HTR-8/SVneo (cell line): Measurements from ENCODE around the gene ORAI1.
"Not testable (repeated sequence)": the region's sequence is repeated elsewhere in the genome, so short reads cannot be mapped to it uniquely, and the experiment has no call there.

Experiments
- DNase-seq: peaks from one replicate; pipeline ENCODE4 v3.0.0; 2011; ENCODE audit warnings: low spot score, mixed read lengths; ENCODE audit not compliant: insufficient read length
- FAIRE-seq: peaks from 2 replicates; lab custom pipeline; 2011; peaks lifted over from hg19 to GRCh38; lab: Jason Lieb, UNC

Gene ORAI1

DNA sequence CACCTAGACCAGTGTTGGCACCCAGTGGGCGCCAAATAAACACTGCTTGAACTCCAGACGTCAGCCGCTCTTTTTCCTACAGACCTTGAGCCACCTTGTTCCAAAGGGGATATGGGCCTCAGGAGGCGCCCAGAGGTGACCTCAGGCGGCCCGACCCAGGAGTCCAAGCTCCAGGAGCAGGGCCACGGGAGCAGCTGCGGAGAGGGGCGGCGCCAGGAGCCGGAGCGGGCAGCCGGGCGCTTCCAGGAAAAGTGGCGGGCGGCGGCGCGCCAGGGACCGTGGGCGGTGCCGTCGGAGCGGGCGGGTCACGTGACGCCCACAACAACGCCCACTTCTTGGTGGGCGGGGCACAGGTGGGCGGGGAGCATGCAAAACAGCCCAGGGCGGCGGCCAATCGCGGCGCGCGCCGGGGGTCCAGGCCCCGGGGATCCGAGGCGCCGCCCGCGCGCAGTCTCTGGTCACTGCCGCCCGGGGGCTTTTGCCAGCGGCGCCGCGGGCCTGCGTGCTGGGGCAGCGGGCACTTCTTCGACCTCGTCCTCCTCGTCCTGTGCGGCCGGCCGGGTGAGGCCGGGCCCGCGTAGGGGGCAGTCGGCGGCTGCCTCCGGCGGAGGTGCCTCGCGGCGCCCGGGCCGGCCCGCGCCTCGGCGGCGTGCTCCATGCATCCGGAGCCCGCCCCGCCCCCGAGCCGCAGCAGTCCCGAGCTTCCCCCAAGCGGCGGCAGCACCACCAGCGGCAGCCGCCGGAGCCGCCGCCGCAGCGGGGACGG is at the start of gene ORAI1:
TSS of gene ORAI1 (plus strand) at position 444 of the 766 bp plus-strand sequence.
- no peak for FAIRE-seq
- DNase-seq = peak; percentile 93

DNA sequence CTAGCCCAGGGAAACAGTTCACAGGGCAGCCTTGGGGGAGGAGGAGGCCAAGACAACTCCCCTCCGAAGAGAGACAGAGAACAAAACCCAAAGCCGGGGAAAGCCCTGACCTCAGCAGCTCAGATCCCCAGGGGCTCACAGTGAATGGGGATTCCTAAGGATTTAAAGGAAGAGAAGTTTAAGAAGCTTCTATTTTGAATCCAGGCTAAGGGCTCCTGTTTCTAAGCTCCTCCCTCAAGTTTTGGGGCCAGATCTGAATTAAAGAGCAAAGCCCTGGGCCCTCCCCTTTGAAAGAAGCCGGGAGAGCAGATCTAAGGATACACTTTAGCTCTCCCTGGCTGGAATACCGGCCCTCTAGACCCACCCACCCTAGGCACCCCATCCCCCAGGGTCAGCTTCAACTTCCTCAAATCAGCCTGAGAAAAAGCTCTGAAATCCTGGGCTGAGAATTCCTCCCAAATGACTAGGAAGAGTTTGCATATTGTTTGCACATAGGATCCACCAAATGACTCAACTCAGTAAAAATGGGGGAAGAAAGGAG is 49.4 kb upstream of the ORAI1 start:
- FAIRE-seq (no peak), DNase-seq (no peak)

DNA sequence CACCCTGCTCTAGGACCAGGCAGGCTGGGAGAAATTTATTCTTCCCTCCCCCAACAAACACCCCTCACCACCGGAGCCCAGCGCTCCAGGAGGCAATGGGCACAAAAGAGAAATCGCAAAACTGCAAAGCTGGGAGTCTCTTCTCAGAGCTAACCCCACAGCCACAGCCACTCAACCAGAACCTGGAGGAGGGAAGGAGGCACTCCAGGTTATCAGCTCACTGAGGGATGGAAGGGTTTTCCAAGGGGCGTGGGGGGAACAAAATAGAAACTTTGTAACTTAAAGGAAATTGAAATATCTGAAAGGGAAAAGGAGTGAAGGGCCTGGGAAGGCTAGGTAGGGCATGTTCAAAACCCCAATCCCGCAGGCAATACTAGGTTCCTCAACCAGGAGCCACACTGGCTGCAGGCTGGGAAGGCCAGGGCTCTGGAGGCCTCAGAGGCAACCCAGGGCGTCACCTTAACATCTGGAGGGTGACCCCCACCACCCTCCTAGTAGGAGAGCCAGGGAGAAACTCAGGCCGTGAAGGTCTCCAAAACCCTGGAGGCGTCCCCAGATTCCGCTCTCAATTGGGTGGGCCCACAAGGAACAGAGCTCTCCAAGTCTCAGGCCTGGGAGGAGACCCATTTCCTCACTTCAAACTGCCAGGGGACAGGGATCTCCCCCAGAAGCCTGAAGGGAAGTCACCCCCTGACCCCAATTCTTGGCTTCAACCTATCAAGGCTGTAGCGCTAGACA is 48.7 kb upstream of the ORAI1 start:
- FAIRE-seq (no peak), DNase-seq (no peak)

DNA sequence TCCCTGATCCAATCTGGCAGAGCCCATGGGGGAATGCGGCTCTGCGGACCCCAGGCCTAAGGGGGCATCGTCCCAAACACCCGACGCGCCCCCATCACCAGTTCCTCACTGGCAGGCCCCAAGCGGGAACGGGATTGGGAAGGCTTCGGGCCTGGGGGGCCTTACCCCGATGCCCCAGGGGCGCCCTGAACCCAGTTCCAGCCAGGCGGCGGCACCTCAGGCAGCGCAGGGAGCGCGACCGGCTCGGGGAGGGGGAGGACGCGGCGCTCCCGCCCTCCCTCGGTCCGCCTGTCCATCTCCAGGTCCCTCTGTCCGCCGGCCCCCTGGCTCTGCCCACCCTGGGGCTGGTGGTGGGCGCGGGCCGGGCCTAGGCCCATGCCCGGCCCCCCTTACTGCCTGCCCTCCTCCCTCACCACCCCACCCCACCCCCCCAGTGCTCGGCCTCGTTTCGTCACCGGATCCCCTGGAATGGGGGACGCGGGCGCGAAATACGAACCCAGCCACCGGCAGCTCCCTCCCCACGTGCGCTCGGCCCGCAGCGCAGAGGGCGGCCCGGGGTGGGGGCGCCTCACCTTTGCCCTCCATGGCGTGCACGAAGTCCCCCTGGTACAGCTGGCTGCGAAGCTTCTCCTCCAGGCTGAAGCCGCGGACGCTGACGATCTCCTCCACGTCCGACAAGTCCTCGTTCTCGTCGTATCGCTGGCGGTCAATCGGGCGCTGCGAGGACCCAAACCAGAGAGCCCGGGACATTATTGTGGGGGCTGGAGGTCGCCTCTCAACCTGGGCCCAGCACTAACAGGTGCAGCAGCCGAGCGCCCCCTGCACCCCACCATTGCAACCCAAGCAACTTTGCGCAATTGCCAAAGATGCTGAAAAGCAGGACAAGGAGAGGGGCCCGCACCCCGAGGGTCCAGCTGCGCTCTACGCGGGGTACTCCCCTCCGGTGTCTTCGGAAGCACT is 47.8 kb upstream of the ORAI1 start:
- no peak for FAIRE-seq

DNA sequence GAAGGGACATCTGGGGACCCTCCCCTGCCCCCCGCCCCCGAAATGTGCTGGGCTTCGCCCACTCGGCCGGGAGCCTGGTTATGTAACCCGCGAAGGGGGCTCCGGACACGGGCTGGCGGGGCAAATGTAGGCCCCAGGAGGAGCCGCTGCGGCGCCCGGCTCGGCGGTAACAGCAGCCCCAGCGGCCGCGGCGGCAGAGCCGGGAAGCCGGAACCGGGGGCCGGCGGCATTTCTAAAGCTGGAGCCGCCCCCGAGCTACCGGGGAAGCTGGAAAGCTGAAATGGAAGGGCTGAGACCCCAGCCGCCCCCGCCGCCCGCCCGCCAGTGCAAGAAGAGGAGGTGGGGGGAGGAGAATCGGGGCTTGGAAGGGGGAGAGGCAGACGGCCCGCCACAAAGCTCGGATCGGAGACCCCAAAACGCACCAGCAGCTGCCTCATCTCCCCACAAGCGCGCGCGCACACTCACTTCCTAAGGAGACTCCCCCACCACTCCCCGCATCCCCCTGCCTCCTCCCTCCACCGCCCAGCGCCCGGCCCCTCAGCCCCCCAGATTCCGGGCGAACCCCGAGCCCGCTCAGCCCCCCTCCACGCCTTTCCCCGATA is 47.0 kb upstream of the ORAI1 start:
- DNase-seq (no peak), FAIRE-seq (no peak)

More for the DNA sequence above, 47.8 kb upstream of the ORAI1 start:
- DNase-seq = no peak

DNA sequence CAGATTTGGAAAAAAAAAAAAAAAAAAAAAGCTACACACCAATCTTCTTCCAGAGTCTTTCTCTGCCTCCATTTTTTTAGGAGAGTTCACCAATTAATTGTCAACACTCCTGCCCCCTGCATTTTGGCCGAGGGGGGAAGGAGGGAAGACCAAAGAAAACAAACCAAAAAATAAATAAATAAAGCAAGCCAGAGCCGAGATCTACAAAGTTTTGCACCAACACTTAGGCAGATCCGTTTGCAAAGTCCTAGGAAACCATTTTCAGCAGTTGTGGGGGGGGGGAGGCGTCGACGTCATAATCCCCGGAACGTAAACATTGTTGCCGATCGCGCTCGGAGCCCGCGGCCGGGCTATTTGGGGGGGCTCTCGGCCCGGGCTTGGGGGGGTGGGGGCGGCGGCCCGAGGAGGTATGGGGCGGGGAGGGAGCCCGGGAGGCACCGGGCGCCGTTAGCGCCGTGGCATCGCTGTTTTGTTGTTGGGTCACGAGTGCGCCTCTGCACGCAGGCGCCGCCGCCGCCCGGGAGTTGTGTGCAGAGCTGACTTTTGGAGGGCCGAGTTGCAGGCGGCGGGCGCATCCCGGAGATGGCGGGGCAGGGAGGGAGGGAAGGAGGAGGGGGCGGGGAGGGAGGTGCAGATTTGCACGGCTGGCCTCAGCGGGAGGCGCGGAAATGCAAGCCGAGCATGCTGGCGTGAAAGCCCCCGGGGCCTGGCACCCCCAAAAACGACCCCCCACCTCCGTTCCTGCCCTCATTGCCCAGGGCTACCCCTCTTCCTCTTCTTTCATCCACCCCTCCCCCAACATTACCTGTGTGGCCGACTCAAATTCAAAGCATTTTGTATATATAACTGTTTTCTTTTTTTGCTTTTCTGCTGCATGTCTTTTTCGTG is 46.1 kb upstream of the ORAI1 start:
- FAIRE-seq (peak; percentile 36), DNase-seq (peak; percentile 64)

DNA sequence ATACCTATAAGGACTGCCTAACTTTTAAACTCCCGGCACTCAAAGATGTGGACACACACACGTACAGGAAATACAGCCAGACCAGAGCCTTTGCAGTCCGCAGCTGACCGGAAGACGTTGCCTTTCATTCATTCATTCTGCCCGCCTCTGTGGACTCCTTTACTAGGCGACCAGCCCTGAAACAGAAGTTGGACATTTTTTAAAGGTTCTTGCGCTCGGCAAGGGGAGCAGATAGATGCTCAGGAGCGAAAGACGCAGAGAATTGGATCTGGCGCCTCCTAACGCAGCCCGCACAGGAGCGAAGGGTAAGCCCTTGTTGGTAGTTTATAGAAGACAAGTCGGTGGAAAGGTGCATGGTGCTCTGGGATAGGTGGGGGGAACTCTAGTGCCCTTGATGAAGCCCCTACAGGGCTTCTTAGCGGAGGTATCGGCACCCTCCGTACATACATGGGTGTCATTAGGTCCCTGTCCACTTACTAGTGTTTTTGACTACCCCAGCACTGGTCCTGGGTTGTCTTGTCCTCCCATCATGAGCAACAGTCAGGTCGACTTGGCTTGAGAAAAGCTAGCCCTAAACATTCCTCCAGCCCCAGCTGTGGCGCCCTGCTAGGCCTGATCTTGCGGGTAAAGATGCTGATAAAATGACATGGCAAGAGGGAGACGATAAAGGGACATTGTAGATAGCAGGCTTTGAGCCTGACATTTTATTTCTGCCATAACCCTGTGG is 45.2 kb upstream of the ORAI1 start, which contains the start of gene KDM2B:
TSS of gene KDM2B (minus strand) at position 65 of the 727 bp plus-strand sequence. CDS start 112 bp downstream, outside the sequence.
- no peak for FAIRE-seq
- DNase-seq = no peak

DNA sequence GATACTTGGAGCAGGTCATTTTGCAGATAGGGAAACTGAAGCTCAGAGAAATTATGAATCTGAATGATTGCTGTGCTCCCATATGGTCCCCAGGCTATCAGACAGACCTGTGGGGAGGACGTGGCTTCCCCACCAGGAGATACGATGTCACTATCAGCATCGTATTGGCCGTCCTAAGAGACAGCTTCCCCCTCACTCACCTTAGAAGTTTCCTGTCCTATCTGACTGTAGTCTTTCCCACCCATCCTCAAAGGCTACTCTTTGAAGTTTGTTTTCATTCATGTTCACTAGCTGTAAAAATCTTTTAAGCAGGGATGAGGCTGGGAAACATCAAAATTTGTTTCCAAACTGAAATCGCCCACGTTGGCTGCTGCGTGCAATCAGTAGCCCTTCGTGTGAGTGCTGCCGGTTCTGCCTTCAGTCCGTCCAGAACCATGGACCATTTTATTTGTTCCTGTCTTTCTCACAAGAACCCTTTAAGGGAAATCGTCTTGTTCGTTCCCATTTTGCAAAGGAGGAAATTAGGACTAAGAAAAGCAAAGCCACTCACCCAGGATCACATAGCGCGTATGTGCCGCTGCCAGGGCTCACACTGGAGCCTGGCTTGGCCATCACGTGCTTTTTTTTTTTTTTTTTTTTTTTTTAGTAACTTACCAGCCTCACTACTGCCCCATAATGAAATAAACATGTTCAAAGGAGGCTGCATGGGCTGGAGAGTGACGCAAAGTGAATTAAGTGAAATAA is 44.5 kb upstream of the ORAI1 start:
- FAIRE-seq = no peak
- DNase-seq = no peak

DNA sequence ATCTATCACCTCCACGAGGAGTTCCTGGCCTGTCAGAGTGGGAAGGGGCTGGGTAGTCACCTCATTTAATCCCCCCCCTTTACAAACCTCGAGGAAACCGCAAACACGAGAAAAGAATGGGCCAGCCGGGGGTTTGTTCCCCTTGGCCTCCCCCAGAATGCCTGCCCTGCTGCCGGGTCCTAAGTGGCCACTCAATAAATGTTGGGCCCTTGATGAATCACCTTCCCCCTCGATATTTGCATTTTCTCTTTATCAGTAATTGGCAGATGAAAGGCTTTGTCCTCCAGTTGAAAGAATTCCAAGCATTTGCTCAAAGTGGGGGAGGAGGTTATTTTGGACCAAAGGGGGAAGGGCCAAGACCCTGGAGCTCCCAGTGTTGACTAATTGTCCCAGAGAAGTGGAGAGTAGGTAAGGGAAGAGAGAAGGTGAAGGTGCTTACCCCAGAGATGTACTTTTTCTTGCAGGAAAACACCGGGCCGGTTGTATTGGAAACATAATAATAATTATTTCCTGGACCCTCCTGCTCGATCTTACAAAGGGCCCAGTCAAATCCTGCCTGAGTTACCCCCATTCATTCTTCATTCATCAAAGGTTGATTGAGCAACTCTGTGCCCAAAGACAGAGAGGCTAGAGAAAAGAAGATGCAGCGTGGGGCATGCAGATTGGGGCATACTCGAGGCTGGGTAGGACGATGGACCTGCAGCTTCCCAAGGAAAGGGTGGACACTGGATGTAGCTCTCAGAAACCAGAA is 43.6 kb upstream of the ORAI1 start:
- DNase-seq = no peak
- FAIRE-seq = no peak

DNA sequence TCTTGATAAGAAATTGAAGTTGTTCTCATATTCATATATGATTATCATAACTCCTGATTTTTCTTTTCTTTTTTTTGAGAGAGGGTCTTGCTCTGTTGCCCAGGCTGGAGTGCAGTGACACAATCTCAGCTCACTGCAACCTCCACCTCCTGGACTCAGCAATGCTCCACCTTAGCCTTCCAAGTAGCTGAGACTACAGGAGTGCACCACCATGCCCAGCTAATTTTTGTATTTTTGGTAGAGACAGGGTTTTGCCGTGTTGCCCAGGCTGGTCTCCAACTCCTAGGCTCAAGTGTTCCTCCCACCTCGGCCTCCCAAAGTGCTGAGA is 43.0 kb upstream of the ORAI1 start:
- DNase-seq, FAIRE-seq: not testable (repeated sequence)

DNA sequence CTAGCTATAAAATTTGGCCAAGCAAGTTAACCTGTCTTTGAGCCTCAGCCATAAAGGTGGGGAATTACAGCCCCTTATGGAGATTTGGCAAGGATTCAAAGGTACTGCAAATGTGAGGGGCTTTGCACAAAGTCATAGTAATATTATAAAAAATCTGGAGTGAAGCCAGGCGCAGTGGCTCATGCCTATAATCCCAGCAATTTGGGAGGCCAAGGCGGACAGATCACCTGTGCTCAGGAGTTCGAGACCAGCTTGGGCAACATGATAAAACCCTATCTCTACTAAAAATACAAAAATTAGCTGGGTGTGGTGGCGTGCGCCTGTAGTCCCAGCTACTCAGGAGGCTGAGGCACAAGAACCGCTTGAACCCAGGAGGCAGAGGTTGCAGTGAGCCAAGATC is 41.4 kb upstream of the ORAI1 start:
- not testable (repeated sequence) for DNase-seq, FAIRE-seq

DNA sequence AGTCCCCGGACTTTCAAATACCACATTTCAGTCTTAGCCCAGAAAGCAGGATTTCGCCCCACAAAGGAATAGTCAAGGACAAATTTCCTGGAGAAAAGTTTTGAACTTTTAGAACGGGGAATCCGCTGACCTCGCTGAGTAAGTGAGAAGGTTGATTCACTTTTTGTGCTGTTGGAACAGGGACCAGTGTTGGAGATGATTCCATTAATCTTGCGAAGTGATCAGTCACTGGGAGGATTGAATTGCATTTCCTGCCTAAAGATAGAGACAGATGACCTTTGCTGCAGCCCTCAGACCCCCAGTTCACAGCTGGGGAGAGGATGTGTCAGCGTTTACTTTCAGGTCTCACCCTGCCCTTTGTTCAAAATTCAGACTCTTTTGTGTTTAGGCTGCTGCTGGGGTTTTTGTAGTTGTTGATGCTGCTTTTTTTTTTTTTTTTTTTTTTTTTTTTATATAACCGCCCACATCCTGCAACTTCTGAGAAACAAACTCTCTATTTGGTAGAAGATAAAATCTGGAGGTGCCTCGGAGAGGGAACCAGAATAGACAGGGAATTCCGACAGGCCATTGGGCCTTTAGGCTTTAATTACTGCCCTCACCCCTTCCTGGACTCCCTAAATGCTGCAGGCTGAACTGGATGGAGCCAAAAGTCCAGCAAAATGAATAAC is 35.7 kb upstream of the ORAI1 start:
- no peak for DNase-seq
- no peak for FAIRE-seq

DNA sequence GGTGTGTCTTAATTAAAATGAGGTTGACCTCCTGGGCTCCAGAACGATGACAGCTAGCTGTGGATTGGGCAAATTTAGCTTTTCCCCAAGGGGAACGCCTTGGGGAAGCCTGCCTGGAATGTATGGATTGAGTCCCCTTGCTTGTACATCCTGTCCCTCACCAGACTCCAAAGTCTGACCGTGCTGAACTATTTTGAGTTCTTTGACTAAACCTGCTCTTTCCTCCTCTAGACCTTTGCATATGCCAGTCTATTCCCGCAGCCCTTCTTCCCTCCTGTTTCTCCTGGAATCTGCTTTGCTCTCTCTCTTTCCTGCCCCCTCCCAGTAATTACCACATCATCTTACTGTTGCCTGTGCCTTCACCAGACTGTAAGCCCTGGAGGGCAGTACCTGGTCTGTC is 34.0 kb upstream of the ORAI1 start:
- no peak for FAIRE-seq

DNA sequence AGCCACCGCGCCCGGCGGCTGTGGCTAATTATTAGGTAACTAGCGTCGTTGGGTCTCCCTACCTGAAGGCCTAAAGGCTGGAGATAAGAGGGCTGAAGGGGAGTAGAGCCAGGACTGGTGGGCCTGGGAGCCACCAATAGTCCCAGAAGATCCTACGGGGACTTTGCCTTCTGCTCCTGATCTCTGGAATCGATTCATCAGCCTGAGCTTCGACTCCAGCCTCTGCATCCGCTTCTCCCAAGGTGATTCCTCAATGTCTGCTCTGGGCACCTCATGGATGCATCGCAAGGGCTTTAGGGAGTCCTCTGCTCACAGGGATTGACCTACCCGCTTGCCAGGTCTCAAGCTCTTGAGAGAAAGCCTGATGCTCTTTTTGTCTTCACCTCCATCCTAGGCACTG is 30.8 kb upstream of the ORAI1 start:
- FAIRE-seq (no peak), DNase-seq (no peak)

More for the DNA sequence above, 34.0 kb upstream of the ORAI1 start:
- DNase-seq = no peak

DNA sequence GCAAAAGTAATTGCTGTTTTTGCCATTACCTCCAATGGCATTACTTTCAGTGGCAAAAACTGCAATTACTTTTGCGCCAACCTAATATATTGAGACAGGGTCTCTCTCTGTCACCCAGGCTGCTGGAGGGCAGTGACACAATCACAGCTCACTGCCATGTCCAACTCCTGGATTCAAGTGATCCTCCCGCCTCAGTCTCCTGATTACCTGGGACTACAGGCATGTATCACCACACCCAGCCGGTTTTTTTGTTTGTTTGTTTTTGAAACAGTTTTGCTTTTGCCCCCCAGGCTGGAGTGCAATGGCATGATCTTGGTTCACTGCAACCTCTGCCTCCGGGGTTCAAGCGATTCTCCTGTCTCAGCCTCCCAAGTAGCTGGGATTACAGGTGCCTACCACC is 29.8 kb upstream of the ORAI1 start:
- FAIRE-seq = no peak
- DNase-seq = no peak

DNA sequence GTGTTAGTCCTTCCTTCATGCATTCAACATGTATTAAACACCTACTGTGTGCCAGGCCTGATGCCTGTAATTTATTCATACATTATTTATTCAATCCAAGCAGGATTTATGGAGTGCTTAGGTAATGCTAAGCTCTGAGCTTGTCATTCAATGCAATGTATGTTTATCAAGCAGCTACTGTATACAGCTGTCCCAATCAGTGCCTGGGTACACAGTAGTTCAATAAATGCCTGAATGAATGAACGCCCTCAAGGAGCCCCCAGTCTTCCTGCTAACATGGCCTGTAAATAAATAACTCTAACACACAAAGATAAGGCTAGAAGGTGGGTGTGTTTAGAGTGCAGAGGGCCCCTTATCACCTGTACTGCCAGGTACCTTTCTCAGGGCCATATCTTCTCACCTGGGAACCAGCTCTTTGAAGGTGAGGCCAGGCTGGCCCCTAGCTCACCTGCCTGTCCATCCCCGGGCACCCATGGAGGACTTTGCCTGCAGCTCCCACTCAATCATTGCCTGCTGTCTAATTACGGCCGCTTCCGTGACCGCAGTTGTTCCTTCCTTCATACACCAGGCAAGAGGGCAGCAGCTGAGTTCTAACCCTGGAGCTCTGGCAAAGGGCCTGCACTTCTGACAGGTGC is 25.5 kb upstream of the ORAI1 start:
- DNase-seq = no peak
- no peak for FAIRE-seq
